GM12801 (cell line): ENCODE measurements around the gene ARPC1A.

Experiments
- CTCF ChIP-seq: IDR thresholded peaks from one replicate; pipeline ENCODE4 v1.5.1; 2011; ENCODE audit warnings: control low read depth; ENCODE audit not compliant: insufficient read length; ENCODE audit errors: extremely low read depth

The ARPC1A gene

DNA sequence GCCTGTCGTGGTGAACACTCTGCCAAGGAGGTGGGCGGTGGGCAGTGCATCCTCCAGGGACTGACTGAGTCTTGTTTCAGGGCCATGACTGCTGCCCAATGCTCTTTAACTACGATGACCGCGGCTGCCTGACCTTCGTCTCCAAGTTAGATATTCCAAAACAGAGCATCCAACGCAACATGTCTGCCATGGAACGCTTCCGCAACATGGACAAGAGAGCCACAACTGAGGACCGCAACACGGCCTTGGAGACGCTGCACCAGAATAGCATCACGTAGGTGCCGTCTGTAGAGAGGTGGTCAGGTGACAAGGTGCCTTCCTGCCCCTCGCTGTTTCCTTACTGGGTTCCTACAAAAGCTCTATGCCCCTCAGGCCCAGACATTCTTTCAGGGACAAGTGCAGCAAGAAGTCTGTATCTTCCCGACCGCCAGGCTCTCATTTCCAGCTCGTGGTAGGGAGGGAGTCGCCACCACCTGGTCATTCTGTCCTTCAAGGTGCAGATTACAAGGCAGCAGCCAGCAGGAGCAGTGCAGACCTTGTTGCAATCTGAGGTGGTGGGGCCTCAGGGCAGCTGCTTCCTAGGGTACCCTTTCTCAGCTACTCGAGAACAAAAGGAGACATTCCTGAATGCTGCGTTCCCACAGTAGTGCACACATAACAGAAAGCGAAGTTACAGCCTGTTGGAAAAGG lies 33.9 kb downstream of the ARPC1A start:
- TF ChIP-seq CTCF: no peak

DNA sequence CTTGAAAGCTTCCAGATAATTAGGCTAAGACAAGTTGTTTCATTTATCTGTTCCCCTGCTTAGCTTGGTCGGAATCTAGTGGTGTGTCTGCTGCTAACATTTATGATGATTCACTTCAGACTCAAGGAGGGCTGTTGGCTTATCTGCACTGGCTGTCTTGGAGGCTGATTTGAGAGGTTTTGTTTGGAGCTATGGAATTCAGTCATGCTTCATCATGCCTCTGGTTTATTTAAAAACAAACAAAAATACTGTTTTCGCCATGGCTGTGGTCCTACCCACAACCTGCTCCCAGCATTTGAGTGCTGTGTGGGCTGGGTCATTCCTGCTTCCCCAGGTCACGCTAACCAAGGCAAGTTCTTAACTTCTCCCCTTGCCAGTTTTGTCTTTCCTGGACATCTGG lies 37.1 kb downstream of the ARPC1A start:
- no peak for TF ChIP-seq CTCF

DNA sequence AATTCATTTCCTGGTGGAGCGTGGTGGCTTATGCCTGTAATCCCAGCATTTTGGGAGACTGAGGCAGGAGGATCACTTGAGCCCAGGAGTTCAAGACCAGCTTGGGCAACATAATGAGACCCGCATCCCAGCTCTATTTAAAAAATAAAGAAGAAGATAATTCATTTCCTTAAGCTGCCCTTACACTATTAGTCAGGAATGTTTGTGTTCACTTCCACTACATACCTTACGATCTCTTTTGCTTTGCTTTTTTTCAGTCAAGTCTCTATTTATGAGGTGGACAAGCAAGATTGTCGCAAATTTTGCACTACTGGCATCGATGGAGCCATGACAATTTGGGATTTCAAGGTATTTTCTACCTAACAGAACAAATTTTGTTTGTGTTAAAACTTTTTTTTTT lies 37.6 kb downstream of the ARPC1A start:
- TF ChIP-seq CTCF: no peak

DNA sequence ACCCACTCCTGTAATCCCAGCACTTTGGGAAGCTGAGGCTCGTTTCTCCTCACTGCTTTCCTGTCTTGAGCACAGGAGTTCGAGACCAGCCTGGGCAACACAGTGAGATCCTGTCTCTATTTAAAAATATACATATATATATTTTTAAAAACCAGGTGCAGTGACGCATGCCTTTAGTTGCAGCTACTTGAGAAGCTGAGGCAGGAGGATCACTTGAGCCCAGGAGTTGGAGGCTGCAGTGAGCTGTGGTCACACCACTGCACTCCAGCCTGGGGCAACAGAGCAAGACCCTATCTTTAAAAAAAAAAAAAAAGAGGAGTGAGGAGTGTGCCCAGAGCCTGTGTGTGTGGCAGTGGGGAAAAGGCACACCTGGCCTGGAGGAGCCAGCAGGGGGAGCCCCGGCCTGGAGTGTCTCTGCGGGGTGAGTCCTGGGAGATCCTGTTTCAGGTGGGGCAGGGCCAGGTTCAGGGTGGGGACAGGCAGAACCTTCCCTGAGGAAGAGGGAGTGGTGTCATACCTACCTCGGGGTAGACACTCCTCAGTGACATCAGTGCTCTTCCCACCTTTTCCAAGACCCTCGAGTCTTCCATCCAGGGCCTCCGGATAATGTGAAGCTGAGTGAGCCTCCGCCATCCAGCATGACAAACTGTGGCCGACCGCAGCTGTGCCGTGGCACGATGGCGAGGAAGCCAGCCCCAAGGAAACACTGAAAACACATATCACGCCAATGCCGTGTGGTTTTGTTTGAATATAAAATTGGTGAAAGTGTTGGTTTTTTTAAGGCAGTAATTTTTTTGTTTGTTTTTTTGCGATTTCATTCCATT lies 39.8 kb downstream of the ARPC1A start:
- TF ChIP-seq CTCF: no peak

- no peak for TF ChIP-seq CTCF
Observed at GRCh38 chr7:99366646-99367045, 40.9 kb downstream of the ARPC1A start.

GRCh38 chr7:99368750-99369389 lies 43.2 kb downstream of the ARPC1A start:
- TF ChIP-seq CTCF: no peak

- no peak for TF ChIP-seq CTCF
Observed at GRCh38 chr7:99369767-99370391, 44.2 kb downstream of the ARPC1A start.
